Calu3 (cell line): ENCODE data around the gene SPRYD4. TPM values are rescaled to one million over a fixed set of nuclear protein-coding genes. Genes with fewer than 3 reads are reported as not detected.

Source experiments
- BruUV-seq: library from RNA; stranded (reverse); fragments of 400-500 nt; replicated peaks from 2 replicates; lab custom pipeline; 2021; lab: Mats Ljungman, UMichigan
- CTCF ChIA-PET: fragments of 300-600 bp; sonication (Branson Sonifier 250); formaldehyde crosslinking; loops from one replicate; lab custom pipeline; 2022; ENCODE audit warnings: antibody characterized with exemption; lab: Charles Lee
- DNase-seq: peaks from one replicate; pipeline ENCODE4 v3.0.0; 2022
- H3K27ac Mint-ChIP-seq: one replicate; pipeline ENCODE4 v1.8.0; 2022; ENCODE audit warnings: mixed read lengths; ENCODE audit not compliant: unreplicated experiment
- H3K27me3 Mint-ChIP-seq: one replicate; pipeline ENCODE4 v1.8.0; 2022; ENCODE audit warnings: mixed read lengths; ENCODE audit not compliant: unreplicated experiment
- H3K36me3 Mint-ChIP-seq: one replicate; pipeline ENCODE4 v1.8.0; 2022; ENCODE audit warnings: mild to moderate bottlenecking, moderate library complexity, mixed read lengths; ENCODE audit not compliant: insufficient read depth, unreplicated experiment
- H3K4me1 Mint-ChIP-seq: one replicate; pipeline ENCODE4 v1.8.0; 2022; ENCODE audit warnings: mild to moderate bottlenecking, low read depth, mixed read lengths; ENCODE audit not compliant: unreplicated experiment
- H3K4me3 Mint-ChIP-seq: one replicate; pipeline ENCODE4 v1.8.0; 2022; ENCODE audit warnings: mild to moderate bottlenecking, low read depth, moderate library complexity, mixed read lengths; ENCODE audit not compliant: unreplicated experiment
- H3K9me3 Mint-ChIP-seq: one replicate; pipeline ENCODE4 v1.8.0; 2022; ENCODE audit warnings: low read depth, mixed read lengths; ENCODE audit not compliant: unreplicated experiment
- CTCF ChIP-seq: fragments of 200-600 bp; IDR thresholded peaks from one replicate; pipeline ENCODE4 v1.8.0; 2022; ENCODE audit warnings: antibody characterized with exemption; ENCODE audit not compliant: unreplicated experiment
- intact Hi-C: fragments of 100-400 bp; cut with micrococcal nuclease; formaldehyde crosslinking; loops from one replicate; pipeline ENCODE4 v1.10.0; 2022; ENCODE audit not compliant: unreplicated experiment
- total RNA-seq: library from RNA; stranded (reverse); gene quantifications from 2 replicates; pipeline ENCODE4 v1.2.3, GENCODE V29; 2022

SPRYD4 gene
- total RNA-seq, 1 experiment from 2014 or later: 6.1 TPM

GRCh38 chr12:56448860-56449621, 19.3 kb upstream of the SPRYD4 start, which contains the start of gene TIMELESS:
TIMELESS (minus strand) TSS chr12:56449426; CDS start chr12:56434170, 15,256 bp downstream.
- Mint-ChIP-seq H3K27ac (peak within 1 kb of the TSS; percentile 88), H3K4me3 (peak within 1 kb of the TSS; percentile 83), H3K4me1 (peaks cover 27% of the 10 kb centered on the region), H3K9me3 (peaks cover 3% of the 10 kb centered on the region), H3K27me3 (peaks cover 14% of the 10 kb centered on the region), H3K36me3 (peaks cover 12% of the 10 kb centered on the region)
- BruUV-seq: TSS peak; percentile 77
- intact Hi-C loops: no loop called here
- TF ChIP-seq CTCF: no peak
- peak; percentile 92 for DNase-seq
- CTCF ChIA-PET: interaction anchor here (0.7 to 1.9 kb wide), 3 partner anchors 15 to 115 kb away, joined by 3 to 6 read pairs (median 5); partner anchors contain the start of genes PAN2 and STAT2

- Mint-ChIP-seq H3K9me3 (no peaks in the 10 kb centered on the region), H3K27me3 (peaks cover 20% of the 10 kb centered on the region), H3K4me3 (peak overlapping the region; percentile 83), H3K27ac (peak overlapping the region; percentile 88), H3K4me1 (peaks cover 22% of the 10 kb centered on the region), H3K36me3 (peaks cover 12% of the 10 kb centered on the region)
- no peak for DNase-seq
- CTCF ChIA-PET: interaction anchor here (0.7 to 1.9 kb wide), 3 partner anchors 15 to 116 kb away, joined by 3 to 6 read pairs (median 5); partner anchors contain the start of genes PAN2 and STAT2
- BruUV-seq: TSS peak; percentile 78
- intact Hi-C loops: no loop called here
- no peak for TF ChIP-seq CTCF
Observed at GRCh38 chr12:56449622-56449984, 18.8 kb upstream of the SPRYD4 start.

- no TSS peak for BruUV-seq
- DNase-seq: no peak
- Mint-ChIP-seq H3K9me3 (no peaks in the 10 kb centered on the region), H3K36me3 (peaks cover 12% of the 10 kb centered on the region), H3K27ac (peak overlapping the region; percentile 88), H3K4me3 (no peak overlapping the region), H3K4me1 (peaks cover 20% of the 10 kb centered on the region), H3K27me3 (peaks cover 26% of the 10 kb centered on the region)
- CTCF ChIA-PET: interaction anchor here (0.6 to 1.9 kb wide), 2 partner anchors 116 to 120 kb away, joined by 3 to 5 read pairs; partner anchors contain the start of gene PAN2
- TF ChIP-seq CTCF: no peak
- intact Hi-C loops: no loop called here
Observed at GRCh38 chr12:56450241-56450640, 18.1 kb upstream of the SPRYD4 start.

GRCh38 chr12:56451147-56451546, 17.2 kb upstream of the SPRYD4 start:
- TF ChIP-seq CTCF: no peak
- H3K4me3 Mint-ChIP-seq: no peak overlapping the region
- no peak overlapping the region for H3K27ac Mint-ChIP-seq
- no TSS peak for BruUV-seq
- CTCF ChIA-PET: interaction anchor here (0.6 kb wide), 1 partner anchor 121 kb away, joined by 3 read pairs; no protein-coding TSS in a partner anchor
- DNase-seq: no peak
- H3K4me1 Mint-ChIP-seq: peaks cover 20% of the 10 kb centered on the region
- no peaks in the 10 kb centered on the region for H3K9me3 Mint-ChIP-seq
- peaks cover 35% of the 10 kb centered on the region for H3K27me3 Mint-ChIP-seq
- H3K36me3 Mint-ChIP-seq: peaks cover 12% of the 10 kb centered on the region
- intact Hi-C loops: no loop called here
